ENCODE measurements around the gene KIAA1755. TPM values are rescaled to one million over a fixed set of nuclear protein-coding genes. Genes with fewer than 3 reads are reported as not detected.

KIAA1755 gene
- total and polyA plus RNA-seq, 9 of the 15 experiments (the other 6 are each of a cell fraction or from before 2014, with no cell fraction given) = not detected

- no peak for TF ChIP-seq GTF3C2 (IDR thresholded peaks at IDR 0.05; ENCODE audit: borderline replicate concordance, extremely low read depth, insufficient read length)
- TF ChIP-seq KLF16 (IDR thresholded peaks at IDR 0.05) = no peak
- TF ChIP-seq HOMEZ (CRISPR knock-in tag; IDR thresholded peaks at IDR 0.05) = no peak
- no peak for TF ChIP-seq CHD7 (IDR thresholded peaks at IDR 0.05; ENCODE audit: low read depth, low read length)
- TF ChIP-seq SP2 (IDR thresholded peaks at IDR 0.05; ENCODE audit: extremely low read depth, low read depth, low read length, poor library complexity, severe bottlenecking) = no peak
- no peak for TF ChIP-seq HMGXB4 (CRISPR knock-in tag; IDR thresholded peaks at IDR 0.05)
Observed at GRCh38 chr20:38277285-38277684, 16.8 kb upstream of the KIAA1755 start (continued).

Data from K562 (cell line).